ENCODE measurements around the gene LCN12.

The LCN12 gene

DNA sequence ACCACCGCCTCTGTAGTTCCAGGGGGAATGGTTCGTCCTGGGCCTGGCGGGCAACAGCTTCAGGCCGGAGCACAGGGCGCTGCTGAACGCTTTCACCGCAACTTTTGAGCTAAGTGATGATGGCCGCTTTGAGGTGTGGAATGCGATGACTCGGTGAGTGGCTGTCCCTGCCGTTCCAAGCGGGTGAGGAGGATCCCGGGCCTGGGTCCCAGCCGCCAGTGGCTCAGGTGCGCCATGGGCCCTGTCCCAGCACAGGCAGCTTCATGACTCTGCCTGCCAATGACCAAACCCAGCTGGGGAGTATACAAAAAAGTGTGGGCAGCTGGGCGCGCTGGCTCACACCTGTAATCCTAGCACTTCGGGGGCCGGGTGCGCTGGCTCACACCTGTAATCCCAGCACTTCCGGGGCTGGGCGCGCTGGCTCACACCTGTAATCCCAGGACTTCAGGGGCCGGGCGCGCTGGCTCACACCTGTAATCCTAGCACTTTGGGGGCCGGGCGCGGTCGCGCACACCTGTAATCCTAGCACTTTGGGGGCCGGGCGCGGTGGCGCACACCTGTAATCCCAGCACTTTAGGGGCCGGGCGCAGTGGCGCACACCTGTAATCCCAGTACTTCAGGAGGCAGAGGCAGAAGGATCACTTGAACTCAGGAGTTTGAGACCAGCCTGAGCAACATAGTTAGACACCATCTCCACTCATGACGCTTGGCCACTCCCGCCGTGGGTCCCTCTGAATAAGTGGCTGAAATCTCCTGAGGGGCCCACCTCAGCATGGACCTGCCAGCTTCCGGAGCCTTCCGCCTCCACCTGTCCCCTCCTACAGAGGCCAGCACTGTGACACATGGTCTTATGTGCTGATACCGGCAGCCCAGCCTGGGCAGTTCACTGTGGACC lies 1.1 kb downstream of the LCN12 start:
- no peak overlapping the region for H4K8ac ChIP-seq (ENCODE audit: low read length)
- H3K4me2 ChIP-seq (ENCODE audit: low read length, poor library complexity, severe bottlenecking), result no peak overlapping the region
- H3K9ac ChIP-seq (ENCODE audit: low read length), result no peak overlapping the region
- H2BK5ac ChIP-seq (ENCODE audit: low read depth, low read length, poor library complexity, severe bottlenecking), result no peak overlapping the region
- no peak overlapping the region for H3K27ac ChIP-seq (ENCODE audit: low read length, poor library complexity, severe bottlenecking)
- H2BK15ac ChIP-seq (ENCODE audit: low read depth, poor library complexity, severe bottlenecking), result no peak overlapping the region
- H3K27me3 ChIP-seq (ENCODE audit: control insufficient read depth in 1 of 2, insufficient read depth in 1 of 2, low read length in 2 of 2), result peaks cover 0 to 16% of the 10 kb centered on the region in 2 experiments
- H2AFZ ChIP-seq (ENCODE audit: low read depth, low read length), result no peak overlapping the region
- no peak overlapping the region for H3K18ac ChIP-seq (ENCODE audit: low read depth in 1 of 2, low read length in 2 of 2)
- H3K4me1 ChIP-seq (ENCODE audit: control insufficient read depth, insufficient read depth, low read depth, low read length), result peaks cover 18% of the 10 kb centered on the region
- no peak overlapping the region for H2BK12ac ChIP-seq (ENCODE audit: low read length in 2 of 2)
- DNase-seq, result no peak
- no peak overlapping the region for H3K4ac ChIP-seq (ENCODE audit: low read depth in 1 of 2, low read length in 2 of 2)
- no peak overlapping the region for H3K4me3 ChIP-seq (ENCODE audit: insufficient read depth in 1 of 2, low read depth in 1 of 2, low read length in 2 of 2)
- no peaks in the 10 kb centered on the region for H3K79me1 ChIP-seq (replicated peaks; ENCODE audit: low read length, poor library complexity, severe bottlenecking)
- WGBS, result 91% methylated on average over 39 of the region's 44 CpGs
- H3K14ac ChIP-seq (ENCODE audit: low read length in 2 of 2), result no peak overlapping the region
- no peak overlapping the region for H2BK120ac ChIP-seq (ENCODE audit: low read depth, low read length)
- no peak overlapping the region for H2AK5ac ChIP-seq (ENCODE audit: low read length, severe bottlenecking)
- H3K9me3 ChIP-seq (ENCODE audit: control insufficient read depth, low read length), result peaks cover 3% of the 10 kb centered on the region
- H4K91ac ChIP-seq (ENCODE audit: low read length), result no peak overlapping the region
- no peaks in the 10 kb centered on the region for H3K36me3 ChIP-seq (ENCODE audit: control insufficient read depth in 1 of 2, insufficient read depth in 2 of 2, low read depth in 1 of 2, low read length in 2 of 2)
- no peak overlapping the region for H3K23ac ChIP-seq (ENCODE audit: low read length in 2 of 2)

DNA sequence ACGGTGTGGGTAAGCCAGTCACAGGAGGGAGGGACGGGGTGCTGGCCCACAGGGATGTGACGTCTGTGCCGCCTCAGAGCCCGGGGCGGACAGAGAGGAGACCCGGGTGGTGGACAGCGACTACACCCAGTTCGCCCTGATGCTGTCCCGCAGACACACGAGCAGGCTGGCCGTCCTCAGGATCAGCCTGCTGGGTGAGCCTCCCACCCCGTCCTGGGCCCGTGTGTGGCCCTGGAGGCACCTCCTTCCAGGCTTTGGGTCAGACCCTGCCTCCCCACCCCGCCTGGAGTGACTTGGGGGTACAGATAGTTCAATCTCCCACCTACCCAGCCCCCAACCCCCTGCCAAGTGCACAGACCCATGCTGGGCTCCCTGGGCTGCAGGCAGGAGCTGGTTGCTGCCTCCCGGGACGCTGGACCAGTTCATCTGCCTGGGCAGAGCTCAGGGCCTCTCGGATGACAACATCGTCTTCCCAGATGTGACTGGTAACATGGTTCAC lies 1.7 kb downstream of the LCN12 start:
- Histone ChIP-seq H2AFZ (ENCODE audit: low read depth, low read length) (no peak overlapping the region), H3K9ac (ENCODE audit: low read length) (no peak overlapping the region), H3K27me3 (ENCODE audit: control insufficient read depth in 1 of 2, insufficient read depth in 1 of 2, low read length in 2 of 2) (peaks cover 0 to 16% of the 10 kb centered on the region in 2 experiments), H3K79me1 (replicated peaks; ENCODE audit: low read length, poor library complexity, severe bottlenecking) (no peaks in the 10 kb centered on the region), H3K4ac (ENCODE audit: low read depth in 1 of 2, low read length in 2 of 2) (no peak overlapping the region), H3K18ac (ENCODE audit: low read depth in 1 of 2, low read length in 2 of 2) (no peak overlapping the region), H3K9me3 (ENCODE audit: control insufficient read depth, low read length) (peaks cover 3% of the 10 kb centered on the region), H3K23ac (ENCODE audit: low read length in 2 of 2) (no peak overlapping the region), H2BK15ac (ENCODE audit: low read depth, poor library complexity, severe bottlenecking) (no peak overlapping the region), H3K4me3 (ENCODE audit: insufficient read depth in 1 of 2, low read depth in 1 of 2, low read length in 2 of 2) (no peak overlapping the region), H3K14ac (ENCODE audit: low read length in 2 of 2) (no peak overlapping the region), H3K4me1 (ENCODE audit: control insufficient read depth, insufficient read depth, low read depth, low read length) (peaks cover 17% of the 10 kb centered on the region), H2AK5ac (ENCODE audit: low read length, severe bottlenecking) (no peak overlapping the region), H3K36me3 (ENCODE audit: control insufficient read depth in 1 of 2, insufficient read depth in 2 of 2, low read depth in 1 of 2, low read length in 2 of 2) (no peaks in the 10 kb centered on the region), H2BK5ac (ENCODE audit: low read depth, low read length, poor library complexity, severe bottlenecking) (no peak overlapping the region), H3K4me2 (ENCODE audit: low read length, poor library complexity, severe bottlenecking) (no peak overlapping the region), H4K91ac (ENCODE audit: low read length) (no peak overlapping the region), H3K27ac (ENCODE audit: low read length, poor library complexity, severe bottlenecking) (no peak overlapping the region), H2BK12ac (ENCODE audit: low read length in 2 of 2) (no peak overlapping the region), H2BK120ac (ENCODE audit: low read depth, low read length) (no peak overlapping the region), H4K8ac (ENCODE audit: low read length) (no peak overlapping the region)
- no peak for DNase-seq
- 83% methylated on average over 18 of the region's 19 CpGs for WGBS

DNA sequence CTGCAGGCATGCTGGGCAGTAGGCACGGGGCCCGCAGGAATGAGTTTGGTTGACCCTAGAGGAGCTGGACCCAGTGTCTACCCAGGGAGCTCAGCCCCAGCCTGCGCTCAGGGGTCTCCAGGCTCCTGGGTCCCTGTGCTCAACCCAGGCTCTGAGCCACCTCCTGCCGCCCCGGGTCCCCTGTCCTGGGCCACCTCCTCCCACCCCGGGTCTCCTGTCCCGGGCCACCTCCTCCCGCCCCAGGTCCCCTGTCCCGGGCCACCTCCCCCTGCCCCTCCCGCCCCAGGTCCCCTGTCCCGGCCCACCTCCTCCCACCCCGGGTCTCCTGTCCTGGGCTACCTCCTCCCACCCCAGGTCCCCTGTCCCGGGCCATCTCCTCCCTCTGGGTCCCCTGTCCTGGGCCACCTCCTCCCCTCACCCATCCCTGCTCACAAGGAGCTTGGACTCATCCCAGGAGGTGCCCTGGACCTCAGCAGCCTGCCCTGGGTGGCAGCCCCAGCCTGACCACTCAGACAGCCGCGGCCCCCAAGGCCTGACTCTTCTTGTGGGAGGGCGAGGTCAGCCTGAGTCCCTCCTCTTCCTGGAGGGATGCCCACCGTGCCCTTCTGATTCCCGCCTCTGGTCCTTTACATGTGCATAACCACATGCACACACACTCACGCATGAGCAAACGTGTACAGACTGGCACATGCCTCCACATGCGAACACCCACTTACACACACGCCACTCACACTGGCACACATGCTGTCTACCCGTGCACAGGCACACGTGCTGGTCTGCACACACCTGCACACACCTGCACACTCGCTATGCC lies 2.4 kb downstream of the LCN12 start:
- no peak overlapping the region for H2BK120ac ChIP-seq (ENCODE audit: low read depth, low read length)
- no peak overlapping the region for H2AFZ ChIP-seq (ENCODE audit: low read depth, low read length)
- H3K79me1 ChIP-seq (replicated peaks; ENCODE audit: low read length, poor library complexity, severe bottlenecking), result no peaks in the 10 kb centered on the region
- no peak overlapping the region for H2BK12ac ChIP-seq (ENCODE audit: low read length in 2 of 2)
- no peak for DNase-seq
- H2AK5ac ChIP-seq (ENCODE audit: low read length, severe bottlenecking), result no peak overlapping the region
- no peak overlapping the region for H2BK15ac ChIP-seq (ENCODE audit: low read depth, poor library complexity, severe bottlenecking)
- no peak overlapping the region for H3K4me2 ChIP-seq (ENCODE audit: low read length, poor library complexity, severe bottlenecking)
- no peak overlapping the region for H3K23ac ChIP-seq (ENCODE audit: low read length in 2 of 2)
- H3K4me3 ChIP-seq (ENCODE audit: insufficient read depth in 1 of 2, low read depth in 1 of 2, low read length in 2 of 2), result no peak overlapping the region
- no peak overlapping the region for H3K9ac ChIP-seq (ENCODE audit: low read length)
- H4K91ac ChIP-seq (ENCODE audit: low read length), result no peak overlapping the region
- no peak overlapping the region for H3K14ac ChIP-seq (ENCODE audit: low read length in 2 of 2)
- WGBS, result 85% methylated on average over 20 of the region's 25 CpGs
- H3K36me3 ChIP-seq (ENCODE audit: control insufficient read depth in 1 of 2, insufficient read depth in 2 of 2, low read depth in 1 of 2, low read length in 2 of 2), result no peaks in the 10 kb centered on the region
- peaks cover 0 to 16% of the 10 kb centered on the region in 2 experiments for H3K27me3 ChIP-seq (ENCODE audit: control insufficient read depth in 1 of 2, insufficient read depth in 1 of 2, low read length in 2 of 2)
- peaks cover 15% of the 10 kb centered on the region for H3K4me1 ChIP-seq (ENCODE audit: control insufficient read depth, insufficient read depth, low read depth, low read length)
- H2BK5ac ChIP-seq (ENCODE audit: low read depth, low read length, poor library complexity, severe bottlenecking), result no peak overlapping the region
- H4K8ac ChIP-seq (ENCODE audit: low read length), result no peak overlapping the region
- H3K18ac ChIP-seq (ENCODE audit: low read depth in 1 of 2, low read length in 2 of 2), result no peak overlapping the region
- no peak overlapping the region for H3K4ac ChIP-seq (ENCODE audit: low read depth in 1 of 2, low read length in 2 of 2)
- H3K9me3 ChIP-seq (ENCODE audit: control insufficient read depth, low read length), result peaks cover 3% of the 10 kb centered on the region
- H3K27ac ChIP-seq (ENCODE audit: low read length, poor library complexity, severe bottlenecking), result no peak overlapping the region
